Measurements from ENCODE around the gene ACSF3.

DNA sequence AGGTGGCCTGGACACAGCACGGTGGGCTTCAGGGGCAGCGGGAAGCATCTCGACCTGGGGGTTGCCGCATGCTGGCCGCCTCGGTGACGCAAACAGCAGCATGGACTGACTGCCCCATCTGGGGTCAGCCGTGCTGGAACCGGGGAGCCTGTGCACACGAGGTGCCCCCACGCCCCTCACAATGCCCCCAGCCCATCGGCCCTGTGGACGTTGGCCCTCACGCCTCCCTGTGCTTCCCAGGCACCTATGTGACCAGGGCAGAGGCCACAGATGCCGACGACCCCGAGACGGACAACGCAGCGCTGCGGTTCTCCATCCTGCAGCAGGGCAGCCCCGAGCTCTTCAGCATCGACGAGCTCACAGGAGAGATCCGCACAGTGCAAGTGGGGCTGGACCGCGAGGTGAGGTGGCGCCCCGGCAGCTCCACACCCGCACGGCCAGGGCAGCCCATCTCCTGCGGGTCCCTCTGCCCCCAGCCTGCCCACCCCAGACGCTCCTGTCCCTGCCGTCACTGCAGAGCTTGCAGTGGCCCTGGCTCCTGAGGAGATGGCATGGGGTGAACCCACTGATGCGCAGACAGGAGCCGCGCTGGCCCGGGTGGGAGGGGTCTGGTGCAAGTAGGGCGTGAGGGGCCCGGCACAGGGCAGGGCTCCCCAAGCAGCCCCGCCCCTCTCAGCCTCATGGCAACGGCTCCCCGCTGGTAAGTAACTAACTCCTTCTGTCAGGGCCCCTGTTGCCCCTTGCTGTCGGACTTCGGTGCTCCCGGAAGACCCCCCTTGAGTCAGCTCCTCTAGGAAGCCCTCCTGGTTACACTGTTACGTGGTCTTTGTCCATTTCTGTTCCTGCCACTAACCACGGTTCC, 91.5 kb downstream of the ACSF3 start:
- no peak for TF ChIP-seq CTCF (IDR thresholded peaks at IDR 0.05; ENCODE audit: low read depth, low read length, missing input control)
- no peak for TF ChIP-seq EGR1 (IDR thresholded peaks at IDR 0.05; ENCODE audit: low read depth in 2 of 2)
- no peak for TF ChIP-seq TAF1 (conservative IDR thresholded peaks at IDR 0.05)
- TF ChIP-seq, protein P1, sequence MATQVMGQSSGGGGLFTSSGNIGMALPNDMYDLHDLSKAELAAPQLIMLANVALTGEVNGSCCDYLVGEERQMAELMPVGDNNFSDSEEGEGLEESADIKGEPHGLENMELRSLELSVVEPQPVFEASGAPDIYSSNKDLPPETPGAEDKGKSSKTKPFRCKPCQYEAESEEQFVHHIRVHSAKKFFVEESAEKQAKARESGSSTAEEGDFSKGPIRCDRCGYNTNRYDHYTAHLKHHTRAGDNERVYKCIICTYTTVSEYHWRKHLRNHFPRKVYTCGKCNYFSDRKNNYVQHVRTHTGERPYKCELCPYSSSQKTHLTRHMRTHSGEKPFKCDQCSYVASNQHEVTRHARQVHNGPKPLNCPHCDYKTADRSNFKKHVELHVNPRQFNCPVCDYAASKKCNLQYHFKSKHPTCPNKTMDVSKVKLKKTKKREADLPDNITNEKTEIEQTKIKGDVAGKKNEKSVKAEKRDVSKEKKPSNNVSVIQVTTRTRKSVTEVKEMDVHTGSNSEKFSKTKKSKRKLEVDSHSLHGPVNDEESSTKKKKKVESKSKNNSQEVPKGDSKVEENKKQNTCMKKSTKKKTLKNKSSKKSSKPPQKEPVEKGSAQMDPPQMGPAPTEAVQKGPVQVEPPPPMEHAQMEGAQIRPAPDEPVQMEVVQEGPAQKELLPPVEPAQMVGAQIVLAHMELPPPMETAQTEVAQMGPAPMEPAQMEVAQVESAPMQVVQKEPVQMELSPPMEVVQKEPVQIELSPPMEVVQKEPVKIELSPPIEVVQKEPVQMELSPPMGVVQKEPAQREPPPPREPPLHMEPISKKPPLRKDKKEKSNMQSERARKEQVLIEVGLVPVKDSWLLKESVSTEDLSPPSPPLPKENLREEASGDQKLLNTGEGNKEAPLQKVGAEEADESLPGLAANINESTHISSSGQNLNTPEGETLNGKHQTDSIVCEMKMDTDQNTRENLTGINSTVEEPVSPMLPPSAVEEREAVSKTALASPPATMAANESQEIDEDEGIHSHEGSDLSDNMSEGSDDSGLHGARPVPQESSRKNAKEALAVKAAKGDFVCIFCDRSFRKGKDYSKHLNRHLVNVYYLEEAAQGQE (IDR thresholded peaks at IDR 0.05) = no peak
- TF ChIP-seq, protein P2, sequence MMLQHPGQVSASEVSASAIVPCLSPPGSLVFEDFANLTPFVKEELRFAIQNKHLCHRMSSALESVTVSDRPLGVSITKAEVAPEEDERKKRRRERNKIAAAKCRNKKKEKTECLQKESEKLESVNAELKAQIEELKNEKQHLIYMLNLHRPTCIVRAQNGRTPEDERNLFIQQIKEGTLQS (IDR thresholded peaks at IDR 0.05) = no peak
- TF ChIP-seq, protein P3, sequence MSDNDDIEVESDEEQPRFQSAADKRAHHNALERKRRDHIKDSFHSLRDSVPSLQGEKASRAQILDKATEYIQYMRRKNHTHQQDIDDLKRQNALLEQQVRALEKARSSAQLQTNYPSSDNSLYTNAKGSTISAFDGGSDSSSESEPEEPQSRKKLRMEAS (IDR thresholded peaks at IDR 0.05) = no peak
